NB4 (cell line): ENCODE results near the gene GALNT8.

Experiments
- MAX ChIP-seq: IDR thresholded peaks from 2 replicates; pipeline ENCODE4 v1.6.1; 2011; ENCODE audit warnings: low read depth, low read length
- POLR2A ChIP-seq: IDR thresholded peaks from 2 replicates; pipeline ENCODE4 v1.6.1; 2011; ENCODE audit warnings: mild to moderate bottlenecking; ENCODE audit not compliant: insufficient read length; ENCODE audit errors: extremely low read depth
- TF ChIP-seq, protein P1 (sequence below): IDR thresholded peaks from one replicate; pipeline ENCODE4 v1.5.1; 2012; ENCODE audit warnings: low read depth, low read length

DNA sequence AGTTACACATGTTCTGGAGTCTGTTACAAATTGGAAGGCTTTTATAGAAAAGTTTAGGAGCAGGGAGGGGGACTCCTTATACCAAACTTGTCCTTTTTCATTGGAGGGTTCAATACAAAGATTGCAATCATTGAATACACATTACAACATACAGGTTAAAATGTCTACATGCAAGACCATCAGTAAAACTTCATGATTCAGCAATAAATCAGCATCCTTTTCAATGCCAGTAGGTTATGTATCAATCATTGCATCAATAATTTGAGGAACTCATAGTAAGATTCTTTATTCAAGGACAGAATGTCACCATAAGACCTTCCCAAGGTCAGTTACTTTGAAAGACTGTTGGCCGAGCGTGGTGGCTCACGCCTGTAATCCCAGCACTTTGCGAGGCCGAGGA, 16.5 kb upstream of the GALNT8 start:
- TF ChIP-seq, protein P1, sequence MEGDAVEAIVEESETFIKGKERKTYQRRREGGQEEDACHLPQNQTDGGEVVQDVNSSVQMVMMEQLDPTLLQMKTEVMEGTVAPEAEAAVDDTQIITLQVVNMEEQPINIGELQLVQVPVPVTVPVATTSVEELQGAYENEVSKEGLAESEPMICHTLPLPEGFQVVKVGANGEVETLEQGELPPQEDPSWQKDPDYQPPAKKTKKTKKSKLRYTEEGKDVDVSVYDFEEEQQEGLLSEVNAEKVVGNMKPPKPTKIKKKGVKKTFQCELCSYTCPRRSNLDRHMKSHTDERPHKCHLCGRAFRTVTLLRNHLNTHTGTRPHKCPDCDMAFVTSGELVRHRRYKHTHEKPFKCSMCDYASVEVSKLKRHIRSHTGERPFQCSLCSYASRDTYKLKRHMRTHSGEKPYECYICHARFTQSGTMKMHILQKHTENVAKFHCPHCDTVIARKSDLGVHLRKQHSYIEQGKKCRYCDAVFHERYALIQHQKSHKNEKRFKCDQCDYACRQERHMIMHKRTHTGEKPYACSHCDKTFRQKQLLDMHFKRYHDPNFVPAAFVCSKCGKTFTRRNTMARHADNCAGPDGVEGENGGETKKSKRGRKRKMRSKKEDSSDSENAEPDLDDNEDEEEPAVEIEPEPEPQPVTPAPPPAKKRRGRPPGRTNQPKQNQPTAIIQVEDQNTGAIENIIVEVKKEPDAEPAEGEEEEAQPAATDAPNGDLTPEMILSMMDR: no peak
- TF ChIP-seq POLR2A (no peak), MAX (no peak)
